ENCODE measurements around the gene SP140. TPM values are rescaled to one million over a fixed set of nuclear protein-coding genes. Genes with fewer than 3 reads are reported as not detected.

Gene SP140
- total RNA-seq, 1 donor from 2014 or later = 7.4 TPM

DNA sequence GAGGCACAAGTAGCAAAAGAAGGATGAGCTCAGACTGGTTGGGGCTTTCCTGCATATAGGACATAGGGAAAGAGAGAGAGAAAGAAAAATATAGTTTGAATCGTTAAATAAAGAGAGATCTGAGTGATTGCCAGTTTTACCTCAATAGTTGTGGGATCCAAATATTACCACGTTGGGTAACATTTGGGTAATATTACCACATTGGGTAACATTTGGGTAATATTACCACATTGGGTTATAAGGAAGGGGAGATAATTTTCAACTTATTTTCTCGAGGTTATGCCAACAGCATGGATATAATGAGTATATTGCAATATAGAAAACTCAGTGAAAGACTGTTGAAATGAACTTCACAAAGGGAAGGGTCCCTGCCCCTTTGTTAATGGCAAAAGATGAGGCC, 20.7 kb downstream of the SP140 start:
- Histone ChIP-seq H3K9me3 (no peaks in the 10 kb centered on the region), H3K4me1 (no peaks in the 10 kb centered on the region)
- intact Hi-C loops (cut with DNase I) = no loop called here

GRCh38 chr2:230250231-230250630, 24.7 kb downstream of the SP140 start:
- H3K27me3 ChIP-seq = no peaks in the 10 kb centered on the region
- H3K36me3 ChIP-seq = no peaks in the 10 kb centered on the region
- TF ChIP-seq POLR2A (IDR thresholded peaks at IDR 0.05) (no peak), CTCF (IDR thresholded peaks at IDR 0.05) (no peak), POLR2AphosphoS5 (IDR thresholded peaks at IDR 0.05; ENCODE audit: insufficient read depth in 1 of 2, low read depth in 1 of 2) (no peak)
- intact Hi-C loops (cut with DNase I) = no loop called here
- H3K9me3 ChIP-seq = no peaks in the 10 kb centered on the region
- no peak overlapping the region for H3K27ac ChIP-seq
- no peak for DNase-seq (ENCODE audit: extremely low spot score in 2 of 2)
- no peak overlapping the region for H3K4me3 ChIP-seq
- no peaks in the 10 kb centered on the region for H3K4me1 ChIP-seq

More for the DNA sequence above, 20.7 kb downstream of the SP140 start:
- no peaks in the 10 kb centered on the region for H3K27me3 ChIP-seq
- H3K27ac ChIP-seq = no peak overlapping the region
- H3K36me3 ChIP-seq = no peaks in the 10 kb centered on the region
- no peak overlapping the region for H3K4me3 ChIP-seq
- TF ChIP-seq POLR2AphosphoS5 (IDR thresholded peaks at IDR 0.05; ENCODE audit: insufficient read depth in 1 of 2, low read depth in 1 of 2) = no peak
- TF ChIP-seq POLR2A (IDR thresholded peaks at IDR 0.05) = no peak
- no peak for TF ChIP-seq CTCF (IDR thresholded peaks at IDR 0.05)
- no peak for DNase-seq (ENCODE audit: extremely low spot score in 2 of 2)

DNA sequence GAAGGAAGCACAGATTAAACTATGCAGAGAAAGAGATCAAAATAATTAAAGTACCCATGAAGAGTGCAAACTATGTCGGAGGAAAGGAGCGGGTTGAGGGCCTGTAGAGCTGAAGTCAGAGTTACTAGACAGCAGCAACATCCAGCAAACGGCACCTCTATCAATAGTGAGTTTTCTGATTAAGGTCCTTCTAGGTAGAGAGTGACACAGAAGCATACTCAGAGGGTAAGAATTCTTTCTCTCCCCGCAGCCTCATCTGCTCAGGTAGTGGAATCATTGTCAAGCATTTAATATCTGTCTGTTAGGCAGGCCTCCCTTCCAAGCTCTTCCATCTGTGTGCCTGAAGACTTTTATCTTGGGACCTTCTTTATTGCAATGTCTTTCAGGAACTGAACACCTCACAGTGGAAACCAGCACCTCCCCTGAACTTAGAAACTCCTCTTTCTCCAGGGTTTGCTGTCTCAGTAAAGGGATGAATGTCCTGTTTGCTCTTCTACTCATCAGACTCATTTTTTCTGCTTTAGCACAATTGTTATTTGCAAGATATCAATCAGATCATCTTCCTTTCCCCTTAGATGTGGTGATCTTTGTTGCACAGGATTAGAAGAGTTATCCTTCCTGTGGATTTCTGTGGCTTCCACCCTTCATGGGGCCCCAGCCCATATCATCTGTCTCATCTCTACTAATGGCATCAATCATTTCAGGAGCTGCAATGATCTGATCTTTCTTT, 28.8 kb downstream of the SP140 start:
- Histone ChIP-seq H3K27me3 (no peaks in the 10 kb centered on the region), H3K4me1 (no peaks in the 10 kb centered on the region), H3K9me3 (no peaks in the 10 kb centered on the region), H3K36me3 (no peaks in the 10 kb centered on the region), H3K4me3 (no peak overlapping the region), H3K27ac (no peak overlapping the region)
- intact Hi-C loops (cut with DNase I) = no loop called here
- DNase-seq (ENCODE audit: extremely low spot score in 2 of 2) = no peak
- TF ChIP-seq POLR2A (IDR thresholded peaks at IDR 0.05) (no peak), POLR2AphosphoS5 (IDR thresholded peaks at IDR 0.05; ENCODE audit: insufficient read depth in 1 of 2, low read depth in 1 of 2) (no peak), CTCF (IDR thresholded peaks at IDR 0.05) (no peak)

DNA sequence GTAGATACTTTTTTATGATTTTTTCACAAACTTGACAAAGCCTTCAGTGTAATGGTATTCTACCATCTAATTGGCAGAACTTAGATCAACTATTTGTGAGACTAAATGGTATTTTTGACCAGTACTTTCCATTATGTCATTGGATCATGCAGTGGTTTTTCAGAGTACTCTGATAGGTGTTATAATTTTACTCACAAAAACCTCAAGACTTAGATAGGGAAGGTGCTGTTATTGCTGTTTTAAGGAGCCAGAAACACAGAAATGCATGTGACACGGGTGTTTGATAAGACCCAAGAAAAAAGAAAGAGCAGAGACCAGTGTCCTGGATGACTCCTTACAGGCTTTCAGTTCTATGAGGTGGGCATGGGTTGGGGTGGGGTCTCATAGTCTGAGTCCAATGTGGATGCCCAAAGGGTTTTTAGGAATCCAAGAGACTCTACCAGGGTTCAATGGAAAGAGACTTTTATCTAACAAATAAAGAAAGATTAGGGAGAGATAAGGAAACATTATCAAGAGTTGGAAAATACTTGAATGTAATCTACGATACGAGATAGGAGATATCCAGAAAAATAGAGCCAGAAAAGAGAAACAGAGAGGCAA, 31.3 kb downstream of the SP140 start:
- intact Hi-C loops (cut with DNase I) = no loop called here
- Histone ChIP-seq H3K4me3 (no peak overlapping the region), H3K36me3 (no peaks in the 10 kb centered on the region), H3K9me3 (no peaks in the 10 kb centered on the region), H3K27me3 (no peaks in the 10 kb centered on the region), H3K27ac (no peak overlapping the region), H3K4me1 (no peaks in the 10 kb centered on the region)
- DNase-seq (ENCODE audit: extremely low spot score in 2 of 2) = no peak
- TF ChIP-seq POLR2AphosphoS5 (IDR thresholded peaks at IDR 0.05; ENCODE audit: insufficient read depth in 1 of 2, low read depth in 1 of 2) (no peak), CTCF (IDR thresholded peaks at IDR 0.05) (no peak), POLR2A (IDR thresholded peaks at IDR 0.05) (no peak)

- no peak for DNase-seq (ENCODE audit: extremely low spot score in 2 of 2)
- TF ChIP-seq POLR2AphosphoS5 (IDR thresholded peaks at IDR 0.05; ENCODE audit: insufficient read depth in 1 of 2, low read depth in 1 of 2) = no peak
- TF ChIP-seq POLR2A (IDR thresholded peaks at IDR 0.05) = no peak
- no peak for TF ChIP-seq CTCF (IDR thresholded peaks at IDR 0.05)
- intact Hi-C loops (cut with DNase I) = no loop called here
- H3K27me3 ChIP-seq = no peaks in the 10 kb centered on the region
- H3K36me3 ChIP-seq = no peaks in the 10 kb centered on the region
- H3K4me1 ChIP-seq = no peaks in the 10 kb centered on the region
- H3K9me3 ChIP-seq = no peaks in the 10 kb centered on the region
- no peak overlapping the region for H3K27ac ChIP-seq
- H3K4me3 ChIP-seq = no peak overlapping the region
Measured at GRCh38 chr2:230258483-230258882, 32.9 kb downstream of the SP140 start.

All from vagina (tissue), 2 donors.